HepG2 (cell line): Measurements from ENCODE around the gene RAB3A. TPM values are rescaled to one million over a fixed set of nuclear protein-coding genes. Genes with fewer than 3 reads are reported as not detected.

Experiments
- ATAC-seq: fragments of 200-7000 bp; cut with Tn5 transposase; 3 replicates; pipeline ENCODE4 v1.9.1; 2020; ENCODE audit warnings: mild to moderate bottlenecking, moderate library complexity
- BruUV-seq: library from RNA; stranded (reverse); fragments of 400-500 nt; replicated peaks from 2 replicates; lab custom pipeline; 2021; lab: Mats Ljungman, UMichigan
- CTCF ChIA-PET: fragments of 300-600 bp; formaldehyde crosslinking; extraction: SDS; loops from one replicate; lab custom pipeline; 2021; ENCODE audit warnings: low total read pairs, inconsistent platforms, low intra/inter-chr PET ratio; lab: Yijun Ruan, JAX
- POLR2A ChIA-PET: fragments of 350-600 bp; sonication (Branson Sonifier 250); formaldehyde crosslinking; loops from one replicate; lab custom pipeline; 2020; ENCODE audit warnings: antibody characterized with exemption, inconsistent platforms; lab: Yijun Ruan, JAX
- DNase-seq: peaks from one replicate; pipeline ENCODE4 v3.0.0-alpha.2; 2015; ENCODE audit warnings: low spot score
- FAIRE-seq: peaks from 3 replicates; lab custom pipeline; 2011; peaks lifted over from hg19 to GRCh38; lab: Jason Lieb, UNC
- H2AFZ ChIP-seq: one replicate; pipeline ENCODE4 v1.6.1; 2011; ENCODE audit warnings: low read length, inconsistent platforms
- H3K27ac ChIP-seq: fragments of 300-600 bp; 3 replicates; pipeline ENCODE4 v1.8.0; 2011; ENCODE audit warnings: mixed run types, mild to moderate bottlenecking, mixed read lengths, low read length, inconsistent platforms; ENCODE audit not compliant: insufficient read depth; ENCODE audit errors: extremely low read length
- H3K27me3 ChIP-seq, 2 experiments: fragments of 200-600 bp in 1 of 2; 2 replicates in 1 of 2; 3 replicates in 1 of 2; pipeline versions ENCODE4 v1.6.0 to v1.8.0; 2011; ENCODE audit warnings: low read length in 2 of 2, mild to moderate bottlenecking in 2 of 2, moderate library complexity in 2 of 2, inconsistent platforms in 1 of 2; ENCODE audit not compliant: insufficient read depth in 2 of 2, control insufficient read depth in 1 of 2
- H3K36me3 ChIP-seq, 2 experiments: fragments of 200-600 bp in 1 of 2; replicated peaks in 1 of 2; 2 replicates in 1 of 2; 3 replicates in 1 of 2; pipeline versions ENCODE4 v1.5.1 to v1.8.0; 2011; ENCODE audit warnings: low read length in 2 of 2, inconsistent platforms in 1 of 2; ENCODE audit not compliant: insufficient read depth in 2 of 2, control insufficient read depth in 1 of 2
- H3K4me1 ChIP-seq: 2 replicates; pipeline ENCODE4 v1.5.1; 2012; ENCODE audit warnings: low read length, inconsistent platforms; ENCODE audit not compliant: insufficient read depth
- H3K4me2 ChIP-seq: 2 replicates; pipeline ENCODE4 v1.6.0; 2011; ENCODE audit warnings: low read depth, low read length, inconsistent platforms
- H3K4me3 ChIP-seq, 3 experiments: fragments of 200-600 bp in 1 of 3; sonication (generic), shearing (Covaris generic) in 1 of 3; replicated peaks in 1 of 3; 2 replicates each; pipeline ENCODE4 v1.5.1; 2011 to 2016; ENCODE audit warnings: low read length in 3 of 3, inconsistent platforms in 2 of 3, low read depth in 2 of 3, mild to moderate bottlenecking in 2 of 3, control low read depth in 1 of 3, mixed read lengths in 1 of 3; ENCODE audit not compliant: insufficient read depth in 1 of 3
- H3K79me2 ChIP-seq: one replicate; pipeline ENCODE4 v1.6.1; 2011; ENCODE audit warnings: low read length, inconsistent platforms; ENCODE audit not compliant: insufficient read depth
- H3K9ac ChIP-seq: 2 replicates; pipeline ENCODE4 v1.6.0; 2011; ENCODE audit warnings: mild to moderate bottlenecking, low read depth, low read length, inconsistent platforms; ENCODE audit not compliant: insufficient read depth
- H3K9me3 ChIP-seq: 2 replicates; pipeline ENCODE4 v1.5.1; 2012; ENCODE audit warnings: mild to moderate bottlenecking, low read length
- H4K20me1 ChIP-seq: 2 replicates; pipeline ENCODE4 v1.6.0; 2011; ENCODE audit warnings: inconsistent platforms, mild to moderate bottlenecking, low read length, moderate library complexity; ENCODE audit not compliant: insufficient read depth
- ATF7-NPFF ChIP-seq: sonication (generic); formaldehyde crosslinking; IDR thresholded peaks from 2 replicates; pipeline ENCODE4 v1.8.1; 2023; ENCODE audit warnings: mild to moderate bottlenecking, low read depth, missing genetic modification reagents, moderate library complexity
- FIP1L1 ChIP-seq: fragments of 200-400 bp; formaldehyde crosslinking; IDR thresholded peaks from 2 replicates; pipeline ENCODE4 v1.6.1; 2018; ENCODE audit warnings: low read depth, mild to moderate bottlenecking, low read length, moderate library complexity, borderline replicate concordance; ENCODE audit not compliant: insufficient read depth
- HNRNPLL ChIP-seq: fragments of 200-400 bp; formaldehyde crosslinking; IDR thresholded peaks from 2 replicates; pipeline ENCODE4 v1.6.1; 2017; ENCODE audit warnings: mild to moderate bottlenecking, low read depth, low read length; ENCODE audit not compliant: poor library complexity, severe bottlenecking
- HNRNPUL1 ChIP-seq: fragments of 200-400 bp; formaldehyde crosslinking; IDR thresholded peaks from 2 replicates; pipeline ENCODE4 v1.6.1; 2017; ENCODE audit warnings: low read depth, mild to moderate bottlenecking, low read length, moderate library complexity
- KLF15 ChIP-seq: sonication (generic); formaldehyde crosslinking; IDR thresholded peaks from 2 replicates; pipeline ENCODE4 v1.8.1; 2023; ENCODE audit warnings: borderline replicate concordance, mild to moderate bottlenecking, inconsistent platforms, missing genetic modification reagents, mixed read lengths
- MXD4 ChIP-seq: IDR thresholded peaks from 2 replicates; pipeline ENCODE4 v1.6.1; 2016; ENCODE audit warnings: mild to moderate bottlenecking, missing biosample characterization, missing genetic modification reagents
- PATZ1 ChIP-seq: sonication (generic); formaldehyde crosslinking; IDR thresholded peaks from 2 replicates; pipeline ENCODE4 v1.4.0; 2020; ENCODE audit warnings: missing genetic modification reagents
- TIGD3 ChIP-seq: sonication (generic); formaldehyde crosslinking; IDR thresholded peaks from 2 replicates; pipeline ENCODE4 v1.5.1; 2020; ENCODE audit warnings: mild to moderate bottlenecking, missing genetic modification reagents, borderline replicate concordance
- XBP1 ChIP-seq: sonication (generic); formaldehyde crosslinking; IDR thresholded peaks from 2 replicates; pipeline ENCODE4 v1.5.0; 2020; ENCODE audit warnings: missing genetic modification reagents
- YY1 ChIP-seq: IDR thresholded peaks from 2 replicates; pipeline ENCODE4 v1.6.1; 2011; ENCODE audit warnings: low read length, low read depth, moderate library complexity, mild to moderate bottlenecking; ENCODE audit not compliant: insufficient read depth, insufficient replicate concordance
- ZMAT3 ChIP-seq: sonication (generic); formaldehyde crosslinking; conservative IDR thresholded peaks from 2 replicates; pipeline ENCODE4 v1.7.0; 2021; ENCODE audit warnings: missing genetic modification reagents
- ZNF12 ChIP-seq: sonication (generic); formaldehyde crosslinking; IDR thresholded peaks from 2 replicates; pipeline ENCODE4 v1.5.0; 2020; ENCODE audit warnings: missing genetic modification reagents
- ZNF335 ChIP-seq: sonication (generic); formaldehyde crosslinking; IDR thresholded peaks from 2 replicates; pipeline ENCODE4 v1.4.0; 2020; ENCODE audit warnings: missing genetic modification reagents
- ZNF564 ChIP-seq: sonication (generic); formaldehyde crosslinking; IDR thresholded peaks from 2 replicates; pipeline ENCODE4 v1.8.1; 2023; ENCODE audit warnings: mild to moderate bottlenecking, missing genetic modification reagents
- ZNF629 ChIP-seq: sonication (generic); formaldehyde crosslinking; conservative IDR thresholded peaks from 2 replicates; pipeline ENCODE4 v1.5.0; 2020; ENCODE audit warnings: missing genetic modification reagents
- WGBS: methylation state at CpG from one replicate; pipeline ENCODE4 v1.1.6; 2017; ENCODE audit warnings: low lambda C conversion rate; 5-methylcytosine and 5-hydroxymethylcytosine counted together
- in situ Hi-C: cut with HindIII; loops from 2 replicates; pipeline ENCODE4 v1.10.0; 2017; ENCODE audit warnings: low pct_unique_long_range_greater_than_20kb; ENCODE audit not compliant: extremely low pct_ligation_motif_present
- intact Hi-C: fragments of 100-400 bp; cut with micrococcal nuclease; formaldehyde crosslinking; loops from one replicate; pipeline ENCODE4 v1.10.0; 2022; ENCODE audit not compliant: unreplicated experiment
- polyA plus RNA-seq, 8 experiments: library from polyadenylated mRNA; depleted of rRNA in 3 of 8; stranded (reverse) in 7 of 8; unstranded in 1 of 8; fragments of >200 nt; fragmentation: Illumina TruSeq in 4 of 8; extraction: Trizol in 4 of 8; gene quantifications; 2 replicates each; pipeline versions ENCODE4 v1.2.1 to v1.2.3, GENCODE V29; 2011 to 2016; ENCODE audit warnings: low read depth in 4 of 8, missing spikeins in 1 of 8, mixed read lengths in 1 of 8; ENCODE audit not compliant: insufficient read depth in 1 of 8
- total RNA-seq, 5 experiments: library from RNA; depleted of rRNA; stranded (reverse); fragments of >200 nt; fragmentation: Illumina TruSeq; extraction: Trizol; gene quantifications; 2 replicates each; pipeline ENCODE4 v1.2.3, GENCODE V29; 2016; ENCODE audit warnings: low read depth in 1 of 5
- TF ChIP-seq, protein P1 (sequence below): sonication (generic); formaldehyde crosslinking; IDR thresholded peaks from 2 replicates; pipeline ENCODE4 v1.4.0; 2020; ENCODE audit warnings: mild to moderate bottlenecking, missing genetic modification reagents
- TF ChIP-seq, protein P2 (sequence below), 2 experiments: sonication (generic) in 1 of 2; formaldehyde crosslinking in 1 of 2; IDR thresholded peaks; 2 replicates each; pipeline versions ENCODE4 v1.4.0 to v1.6.1; 2018 to 2020; ENCODE audit warnings: missing genetic modification reagents in 2 of 2, borderline replicate concordance in 1 of 2, low read depth in 1 of 2, mild to moderate bottlenecking in 1 of 2, missing biosample characterization in 1 of 2

Gene RAB3A
- total and polyA plus RNA-seq, 2 of the 13 experiments (the other 11 are each of a cell fraction or from before 2014, with no cell fraction given): 0.58 to 0.98 TPM

GRCh38 chr19:18221815-18222725 is 18.2 kb upstream of the RAB3A start:
- Histone ChIP-seq H3K9ac (no peak overlapping the region), H3K79me2 (no peaks in the 10 kb centered on the region), H4K20me1 (no peaks in the 10 kb centered on the region), H2AFZ (no peak overlapping the region), H3K4me2 (peak overlapping the region; percentile 62), H3K4me3 (peak overlapping the region in 1 of 3 experiments; percentile 62; a peak in 2 of 6 replicates), H3K9me3 (no peaks in the 10 kb centered on the region), H3K27me3 (peaks cover 4 to 15% of the 10 kb centered on the region in 2 experiments; a peak in 3 of 5 replicates), H3K4me1 (peaks cover 51% of the 10 kb centered on the region), H3K36me3 (no peaks in the 10 kb centered on the region), H3K27ac (peak overlapping the region; percentile 43)
- BruUV-seq: no TSS peak
- DNase-seq (peak; percentile 31), ATAC-seq (peak; percentile 19), FAIRE-seq (peak; percentile 4)
- in situ Hi-C loops (no loop called here), intact Hi-C loops (no loop called here)
- CTCF ChIA-PET: no interaction called here
- 20% methylated on average over 13 of the region's 25 CpGs for WGBS
- POLR2A ChIA-PET: interaction anchor here (0.7 kb wide), 1 partner anchor 18 kb away, joined by 5 read pairs; no protein-coding TSS in a partner anchor
- no peak for TF ChIP-seq FIP1L1
- peak; percentile 93 for TF ChIP-seq ZNF629
- no peak for TF ChIP-seq PATZ1
- no peak for TF ChIP-seq MXD4 (CRISPR knock-in tag)
- TF ChIP-seq ZNF564 (CRISPR knock-in tag): no peak
- no peak for TF ChIP-seq ZMAT3 (CRISPR knock-in tag)
- no peak for TF ChIP-seq XBP1
- no peak for TF ChIP-seq YY1
- no peak for TF ChIP-seq TIGD3 (CRISPR knock-in tag)
- TF ChIP-seq ZNF12: no peak
- TF ChIP-seq HNRNPUL1: no peak
- no peak for TF ChIP-seq ATF7-NPFF (CRISPR knock-in tag)
- TF ChIP-seq ZNF335: no peak
- no peak for TF ChIP-seq KLF15 (CRISPR knock-in tag)
- peak; percentile 17 for TF ChIP-seq HNRNPLL
- TF ChIP-seq, protein P1, sequence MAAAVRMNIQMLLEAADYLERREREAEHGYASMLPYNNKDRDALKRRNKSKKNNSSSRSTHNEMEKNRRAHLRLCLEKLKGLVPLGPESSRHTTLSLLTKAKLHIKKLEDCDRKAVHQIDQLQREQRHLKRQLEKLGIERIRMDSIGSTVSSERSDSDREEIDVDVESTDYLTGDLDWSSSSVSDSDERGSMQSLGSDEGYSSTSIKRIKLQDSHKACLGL (CRISPR knock-in tag): no peak
- TF ChIP-seq, protein P2, sequence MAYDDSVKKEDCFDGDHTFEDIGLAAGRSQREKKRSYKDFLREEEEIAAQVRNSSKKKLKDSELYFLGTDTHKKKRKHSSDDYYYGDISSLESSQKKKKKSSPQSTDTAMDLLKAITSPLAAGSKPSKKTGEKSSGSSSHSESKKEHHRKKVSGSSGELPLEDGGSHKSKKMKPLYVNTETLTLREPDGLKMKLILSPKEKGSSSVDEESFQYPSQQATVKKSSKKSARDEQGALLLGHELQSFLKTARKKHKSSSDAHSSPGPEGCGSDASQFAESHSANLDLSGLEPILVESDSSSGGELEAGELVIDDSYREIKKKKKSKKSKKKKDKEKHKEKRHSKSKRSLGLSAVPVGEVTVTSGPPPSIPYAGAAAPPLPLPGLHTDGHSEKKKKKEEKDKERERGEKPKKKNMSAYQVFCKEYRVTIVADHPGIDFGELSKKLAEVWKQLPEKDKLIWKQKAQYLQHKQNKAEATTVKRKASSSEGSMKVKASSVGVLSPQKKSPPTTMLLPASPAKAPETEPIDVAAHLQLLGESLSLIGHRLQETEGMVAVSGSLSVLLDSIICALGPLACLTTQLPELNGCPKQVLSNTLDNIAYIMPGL (CRISPR knock-in tag; IDR thresholded peaks at IDR 0.05; ENCODE audit: borderline replicate concordance in 1 of 2, low read depth in 1 of 2): no peak
